Measurements from ENCODE around the gene ROR1.

Gene ROR1

GRCh38 chr1:64062941-64063581 is 289.2 kb downstream of the ROR1 start:
- Histone ChIP-seq H3K27me3 (replicated peaks; ENCODE audit: control insufficient read depth, insufficient read depth, low read length) (no peaks in the 10 kb centered on the region; the same call in 1 of the 2 replicates), H3K36me3 (ENCODE audit: control insufficient read depth, insufficient read depth, low read length) (no peaks in the 10 kb centered on the region), H3K4me3 (replicated peaks; ENCODE audit: low read depth, low read length) (no peak overlapping the region)
- no peak for TF ChIP-seq CTCF (IDR thresholded peaks at IDR 0.05; ENCODE audit: insufficient read depth, low read length, poor library complexity, severe bottlenecking)
- DNase-seq (ENCODE audit: extremely low read depth, insufficient read length), result no peak

- no peak overlapping the region for H3K4me3 ChIP-seq (replicated peaks; ENCODE audit: low read depth, low read length)
- no peak for DNase-seq (ENCODE audit: extremely low read depth, insufficient read length)
- no peaks in the 10 kb centered on the region for H3K36me3 ChIP-seq (ENCODE audit: control insufficient read depth, insufficient read depth, low read length)
- no peaks in the 10 kb centered on the region; the same call in 1 of the 2 replicates for H3K27me3 ChIP-seq (replicated peaks; ENCODE audit: control insufficient read depth, insufficient read depth, low read length)
- TF ChIP-seq CTCF (IDR thresholded peaks at IDR 0.05; ENCODE audit: insufficient read depth, low read length, poor library complexity, severe bottlenecking), result no peak
Measured at GRCh38 chr1:64065571-64065970, 291.8 kb downstream of the ROR1 start.

- TF ChIP-seq CTCF (IDR thresholded peaks at IDR 0.05; ENCODE audit: insufficient read depth, low read length, poor library complexity, severe bottlenecking), result no peak
- Histone ChIP-seq H3K27me3 (replicated peaks; ENCODE audit: control insufficient read depth, insufficient read depth, low read length) (no peaks in the 10 kb centered on the region), H3K36me3 (ENCODE audit: control insufficient read depth, insufficient read depth, low read length) (no peaks in the 10 kb centered on the region), H3K4me3 (replicated peaks; ENCODE audit: low read depth, low read length) (no peak overlapping the region)
- DNase-seq (ENCODE audit: extremely low read depth, insufficient read length), result no peak
Measured at GRCh38 chr1:64072089-64072793, 298.4 kb downstream of the ROR1 start.

DNA sequence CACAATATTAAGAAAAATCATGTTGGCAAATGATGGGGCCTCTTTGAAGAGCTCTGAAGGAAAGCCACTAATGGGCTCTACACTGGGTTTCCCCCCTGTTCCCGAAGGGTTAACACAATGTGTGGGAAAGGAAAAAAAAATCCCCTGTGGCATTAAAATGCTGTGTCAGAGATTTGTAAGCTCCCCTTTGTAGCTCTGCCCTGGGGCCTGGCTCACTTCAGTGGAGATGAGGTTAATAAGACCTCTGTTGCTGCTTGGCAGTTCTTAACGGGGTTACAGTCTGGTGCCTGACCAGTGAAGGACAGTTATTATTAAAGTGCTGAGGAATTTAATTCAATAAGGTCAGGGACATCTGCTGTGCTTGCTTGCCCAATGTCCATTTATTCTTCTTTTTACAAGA is 299.9 kb downstream of the ROR1 start:
- TF ChIP-seq CTCF (IDR thresholded peaks at IDR 0.05; ENCODE audit: insufficient read depth, low read length, poor library complexity, severe bottlenecking), result no peak
- Histone ChIP-seq H3K36me3 (ENCODE audit: control insufficient read depth, insufficient read depth, low read length) (no peaks in the 10 kb centered on the region), H3K4me3 (replicated peaks; ENCODE audit: low read depth, low read length) (no peak overlapping the region), H3K27me3 (replicated peaks; ENCODE audit: control insufficient read depth, insufficient read depth, low read length) (no peaks in the 10 kb centered on the region)
- DNase-seq (ENCODE audit: extremely low read depth, insufficient read length), result no peak

DNA sequence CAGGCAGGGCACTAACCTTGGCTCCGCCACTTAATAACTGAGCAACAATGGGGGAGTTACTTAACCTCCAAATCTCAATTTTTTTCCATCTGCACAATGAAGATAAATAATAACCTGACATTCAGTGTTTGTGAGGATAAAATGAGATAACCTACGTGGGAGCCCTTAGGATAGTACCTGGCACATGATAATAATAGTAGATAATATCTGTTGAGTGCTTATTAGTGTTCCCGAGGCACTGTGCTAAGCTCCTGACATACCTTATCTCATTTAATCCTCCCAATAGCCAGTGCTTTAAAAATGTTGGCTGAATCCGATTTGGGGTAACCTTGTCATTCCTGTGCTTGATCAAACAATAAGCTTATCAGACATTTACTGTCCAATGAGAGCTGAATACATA is 300.9 kb downstream of the ROR1 start:
- Histone ChIP-seq H3K4me3 (replicated peaks; ENCODE audit: low read depth, low read length) (no peak overlapping the region), H3K36me3 (ENCODE audit: control insufficient read depth, insufficient read depth, low read length) (no peaks in the 10 kb centered on the region), H3K27me3 (replicated peaks; ENCODE audit: control insufficient read depth, insufficient read depth, low read length) (no peaks in the 10 kb centered on the region)
- DNase-seq (ENCODE audit: extremely low read depth, insufficient read length), result no peak
- TF ChIP-seq CTCF (IDR thresholded peaks at IDR 0.05; ENCODE audit: insufficient read depth, low read length, poor library complexity, severe bottlenecking), result no peak

All from GM06990 (cell line).